ENCODE measurements around the gene RPP14. TPM values are rescaled to one million over a fixed set of nuclear protein-coding genes. Genes with fewer than 3 reads are reported as not detected.

The RPP14 gene
- total RNA-seq, 1 experiment from 2014 or later = 22.4 TPM

DNA sequence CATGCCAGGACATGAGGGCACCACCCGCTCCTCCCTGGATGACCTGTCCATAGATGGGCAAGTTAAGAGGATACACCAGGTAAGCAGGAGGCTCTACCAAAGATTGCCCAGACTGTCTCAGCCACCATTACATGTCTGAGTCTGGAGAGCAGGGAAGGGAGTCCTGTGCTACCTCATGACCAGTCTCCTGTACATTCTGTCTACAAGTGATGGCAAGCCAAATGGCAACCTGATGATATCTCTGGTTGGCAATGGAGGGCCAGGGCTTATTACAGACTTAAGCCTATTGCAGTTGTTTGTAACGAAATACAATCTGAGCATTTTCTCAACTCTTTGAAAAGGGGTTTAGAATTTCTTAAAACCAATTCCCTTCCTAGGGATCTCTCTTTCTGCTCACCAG, 36.7 kb upstream of the RPP14 start:
- H3K4me3 ChIP-seq (replicated peaks in 1 of 2; ENCODE audit: low read depth in 1 of 2, low read length in 2 of 2) = no peak overlapping the region
- H3K9me2 ChIP-seq (ENCODE audit: insufficient read depth) = no peaks in the 10 kb centered on the region
- H3K4me1 ChIP-seq (ENCODE audit: control insufficient read depth in 1 of 2, insufficient read depth in 2 of 2, low read length in 2 of 2) = peaks cover 11 to 25% of the 10 kb centered on the region in 2 experiments
- DNase-seq (ENCODE audit: low read depth, low spot score) (no peak), ATAC-seq (no peak)
- no peak overlapping the region for H2AFZ ChIP-seq (ENCODE audit: low read depth, low read length, poor library complexity, severe bottlenecking)
- RAD21 ChIA-PET (ENCODE audit: low non-redundant PET in 1 of 2, low total read pairs in 2 of 2, uncharacterized antibody in 2 of 2, unreplicated experiment in 2 of 2) = no interaction called here
- H4K20me1 ChIP-seq (ENCODE audit: insufficient read depth) = no peaks in the 10 kb centered on the region
- CTCF ChIA-PET = interaction anchor here (3.4 kb wide), 1 partner anchor 37 kb away, joined by 14 read pairs; the partner anchor contains the start of genes HTD2 and RPP14
- no peak overlapping the region for H3K27ac ChIP-seq (ENCODE audit: low read depth, low read length)
- POLR2A ChIA-PET = no interaction called here
- H3K9ac ChIP-seq (ENCODE audit: low read length) = no peak overlapping the region
- no peaks in the 10 kb centered on the region for H3K27me3 ChIP-seq (ENCODE audit: insufficient read depth, low read length)
- BruUV-seq (replicated peaks) = no TSS peak
- no peaks in the 10 kb centered on the region for H3K79me2 ChIP-seq (ENCODE audit: insufficient read depth, low read length)
- H3K36me3 ChIP-seq (ENCODE audit: control insufficient read depth in 1 of 2, insufficient read depth in 2 of 2, low read length in 2 of 2) = no peaks in the 10 kb centered on the region; a peak in 1 of 4 replicates
- intact Hi-C loops (cut with micrococcal nuclease) = no loop called here
- TF ChIP-seq TCF7L2 (IDR thresholded peaks at IDR 0.05; ENCODE audit: borderline replicate concordance, extremely low read depth, insufficient read depth, insufficient read length) (no peak), POLR2AphosphoS5 (IDR thresholded peaks at IDR 0.05; ENCODE audit: low read depth, low read length) (no peak), POLR2A (IDR thresholded peaks at IDR 0.05; ENCODE audit: borderline replicate concordance, extremely low read depth, insufficient read depth, insufficient read length) (no peak), SRF (IDR thresholded peaks at IDR 0.05; ENCODE audit: low read depth) (no peak), ZBTB33 (IDR thresholded peaks at IDR 0.05; ENCODE audit: extremely low read depth, insufficient replicate concordance, low read length) (no peak), JUND (IDR thresholded peaks at IDR 0.05) (no peak)
- TF ChIP-seq, protein P1, sequence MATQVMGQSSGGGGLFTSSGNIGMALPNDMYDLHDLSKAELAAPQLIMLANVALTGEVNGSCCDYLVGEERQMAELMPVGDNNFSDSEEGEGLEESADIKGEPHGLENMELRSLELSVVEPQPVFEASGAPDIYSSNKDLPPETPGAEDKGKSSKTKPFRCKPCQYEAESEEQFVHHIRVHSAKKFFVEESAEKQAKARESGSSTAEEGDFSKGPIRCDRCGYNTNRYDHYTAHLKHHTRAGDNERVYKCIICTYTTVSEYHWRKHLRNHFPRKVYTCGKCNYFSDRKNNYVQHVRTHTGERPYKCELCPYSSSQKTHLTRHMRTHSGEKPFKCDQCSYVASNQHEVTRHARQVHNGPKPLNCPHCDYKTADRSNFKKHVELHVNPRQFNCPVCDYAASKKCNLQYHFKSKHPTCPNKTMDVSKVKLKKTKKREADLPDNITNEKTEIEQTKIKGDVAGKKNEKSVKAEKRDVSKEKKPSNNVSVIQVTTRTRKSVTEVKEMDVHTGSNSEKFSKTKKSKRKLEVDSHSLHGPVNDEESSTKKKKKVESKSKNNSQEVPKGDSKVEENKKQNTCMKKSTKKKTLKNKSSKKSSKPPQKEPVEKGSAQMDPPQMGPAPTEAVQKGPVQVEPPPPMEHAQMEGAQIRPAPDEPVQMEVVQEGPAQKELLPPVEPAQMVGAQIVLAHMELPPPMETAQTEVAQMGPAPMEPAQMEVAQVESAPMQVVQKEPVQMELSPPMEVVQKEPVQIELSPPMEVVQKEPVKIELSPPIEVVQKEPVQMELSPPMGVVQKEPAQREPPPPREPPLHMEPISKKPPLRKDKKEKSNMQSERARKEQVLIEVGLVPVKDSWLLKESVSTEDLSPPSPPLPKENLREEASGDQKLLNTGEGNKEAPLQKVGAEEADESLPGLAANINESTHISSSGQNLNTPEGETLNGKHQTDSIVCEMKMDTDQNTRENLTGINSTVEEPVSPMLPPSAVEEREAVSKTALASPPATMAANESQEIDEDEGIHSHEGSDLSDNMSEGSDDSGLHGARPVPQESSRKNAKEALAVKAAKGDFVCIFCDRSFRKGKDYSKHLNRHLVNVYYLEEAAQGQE (IDR thresholded peaks at IDR 0.05; ENCODE audit: low read depth) = no peak
- TF ChIP-seq, protein P2, sequence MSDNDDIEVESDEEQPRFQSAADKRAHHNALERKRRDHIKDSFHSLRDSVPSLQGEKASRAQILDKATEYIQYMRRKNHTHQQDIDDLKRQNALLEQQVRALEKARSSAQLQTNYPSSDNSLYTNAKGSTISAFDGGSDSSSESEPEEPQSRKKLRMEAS (IDR thresholded peaks at IDR 0.05) = no peak
- no peak overlapping the region for H3K4me2 ChIP-seq (ENCODE audit: low read length)
- H3K9me3 ChIP-seq (ENCODE audit: control insufficient read depth in 1 of 2, insufficient read depth in 1 of 2, low read depth in 1 of 2, low read length in 2 of 2) = no peaks in the 10 kb centered on the region

Data from HCT116 (cell line).